Vagina (tissue), 2 donors: Measurements from ENCODE around the gene DGKG. TPM values are rescaled to one million over a fixed set of nuclear protein-coding genes. Genes with fewer than 3 reads are reported as not detected.

Source experiments
- DNase-seq, 2 donors: peaks; one replicate each; pipeline ENCODE4 v3.0.0-alpha.2; 2017; ENCODE audit errors: extremely low spot score in 2 of 2
- H3K27ac ChIP-seq: fragments of 200-600 bp; sonication (generic); one replicate; pipeline ENCODE4 v1.5.1; 2019
- H3K27me3 ChIP-seq: fragments of 200-600 bp; sonication (generic); one replicate; pipeline ENCODE4 v1.5.1; 2019
- H3K36me3 ChIP-seq, 2 donors: fragments of 200-600 bp; sonication (generic); one replicate each; pipeline ENCODE4 v1.5.1; 2017 to 2019
- H3K4me1 ChIP-seq: fragments of 200-600 bp; sonication (generic); one replicate; pipeline ENCODE4 v1.5.1; 2019
- H3K4me3 ChIP-seq, 2 donors: fragments of 200-600 bp; sonication (generic); 1 replicate in 1 of 2; 2 replicates in 1 of 2; pipeline ENCODE4 v1.5.1; 2016 to 2019
- H3K9me3 ChIP-seq: fragments of 200-600 bp; sonication (generic); one replicate; pipeline ENCODE4 v1.5.1; 2019
- POLR2A ChIP-seq, 2 donors: fragments of 450-650 bp; IDR thresholded peaks; one replicate each; pipeline ENCODE4 v1.6.1; 2017; ENCODE audit warnings: antibody characterized with exemption in 2 of 2, mild to moderate bottlenecking in 2 of 2, moderate library complexity in 2 of 2
- POLR2AphosphoS5 ChIP-seq, 2 donors: sonication (generic); formaldehyde crosslinking; IDR thresholded peaks; one replicate each; pipeline ENCODE4 v1.9.0; 2017; ENCODE audit warnings: antibody characterized with exemption in 2 of 2, mild to moderate bottlenecking in 2 of 2, low read depth in 1 of 2; ENCODE audit not compliant: insufficient read depth in 1 of 2
- intact Hi-C: fragments of 100-400 bp; cut with DNase I; formaldehyde crosslinking; loops from one replicate; pipeline ENCODE4 v1.15.1; 2023
- total RNA-seq: library from RNA; depleted of rRNA; stranded (reverse); fragments of >200 nt; gene quantifications from one replicate; pipeline ENCODE4 v1.2.3, GENCODE V29; 2016
- TF ChIP-seq, protein P1 (sequence below), 3 experiments: fragments of 450-650 bp in 2 of 3; fragments of 200-600 bp in 1 of 3; sonication (generic) in 1 of 3; IDR thresholded peaks; one replicate each; pipeline ENCODE4 v1.5.1; 2017 to 2019; ENCODE audit warnings: antibody characterized with exemption in 3 of 3, mild to moderate bottlenecking in 2 of 3, moderate library complexity in 2 of 3

DGKG gene
- total RNA-seq, 1 donor from 2014 or later = 2.5 TPM

GRCh38 chr3:186255703-186256331 is 106.2 kb downstream of the DGKG start:
- Histone ChIP-seq H3K4me3 (no peak overlapping the region), H3K27ac (no peak overlapping the region), H3K4me1 (peaks cover 9% of the 10 kb centered on the region), H3K27me3 (no peaks in the 10 kb centered on the region), H3K9me3 (no peaks in the 10 kb centered on the region), H3K36me3 (no peaks in the 10 kb centered on the region)
- intact Hi-C loops = no loop called here
- no peak for TF ChIP-seq POLR2AphosphoS5 (IDR thresholded peaks at IDR 0.05; ENCODE audit: insufficient read depth in 1 of 2, low read depth in 1 of 2)
- TF ChIP-seq, protein P1, sequence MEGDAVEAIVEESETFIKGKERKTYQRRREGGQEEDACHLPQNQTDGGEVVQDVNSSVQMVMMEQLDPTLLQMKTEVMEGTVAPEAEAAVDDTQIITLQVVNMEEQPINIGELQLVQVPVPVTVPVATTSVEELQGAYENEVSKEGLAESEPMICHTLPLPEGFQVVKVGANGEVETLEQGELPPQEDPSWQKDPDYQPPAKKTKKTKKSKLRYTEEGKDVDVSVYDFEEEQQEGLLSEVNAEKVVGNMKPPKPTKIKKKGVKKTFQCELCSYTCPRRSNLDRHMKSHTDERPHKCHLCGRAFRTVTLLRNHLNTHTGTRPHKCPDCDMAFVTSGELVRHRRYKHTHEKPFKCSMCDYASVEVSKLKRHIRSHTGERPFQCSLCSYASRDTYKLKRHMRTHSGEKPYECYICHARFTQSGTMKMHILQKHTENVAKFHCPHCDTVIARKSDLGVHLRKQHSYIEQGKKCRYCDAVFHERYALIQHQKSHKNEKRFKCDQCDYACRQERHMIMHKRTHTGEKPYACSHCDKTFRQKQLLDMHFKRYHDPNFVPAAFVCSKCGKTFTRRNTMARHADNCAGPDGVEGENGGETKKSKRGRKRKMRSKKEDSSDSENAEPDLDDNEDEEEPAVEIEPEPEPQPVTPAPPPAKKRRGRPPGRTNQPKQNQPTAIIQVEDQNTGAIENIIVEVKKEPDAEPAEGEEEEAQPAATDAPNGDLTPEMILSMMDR (IDR thresholded peaks at IDR 0.05) = no peak
- no peak for TF ChIP-seq POLR2A (IDR thresholded peaks at IDR 0.05)
- no peak for DNase-seq

DNA sequence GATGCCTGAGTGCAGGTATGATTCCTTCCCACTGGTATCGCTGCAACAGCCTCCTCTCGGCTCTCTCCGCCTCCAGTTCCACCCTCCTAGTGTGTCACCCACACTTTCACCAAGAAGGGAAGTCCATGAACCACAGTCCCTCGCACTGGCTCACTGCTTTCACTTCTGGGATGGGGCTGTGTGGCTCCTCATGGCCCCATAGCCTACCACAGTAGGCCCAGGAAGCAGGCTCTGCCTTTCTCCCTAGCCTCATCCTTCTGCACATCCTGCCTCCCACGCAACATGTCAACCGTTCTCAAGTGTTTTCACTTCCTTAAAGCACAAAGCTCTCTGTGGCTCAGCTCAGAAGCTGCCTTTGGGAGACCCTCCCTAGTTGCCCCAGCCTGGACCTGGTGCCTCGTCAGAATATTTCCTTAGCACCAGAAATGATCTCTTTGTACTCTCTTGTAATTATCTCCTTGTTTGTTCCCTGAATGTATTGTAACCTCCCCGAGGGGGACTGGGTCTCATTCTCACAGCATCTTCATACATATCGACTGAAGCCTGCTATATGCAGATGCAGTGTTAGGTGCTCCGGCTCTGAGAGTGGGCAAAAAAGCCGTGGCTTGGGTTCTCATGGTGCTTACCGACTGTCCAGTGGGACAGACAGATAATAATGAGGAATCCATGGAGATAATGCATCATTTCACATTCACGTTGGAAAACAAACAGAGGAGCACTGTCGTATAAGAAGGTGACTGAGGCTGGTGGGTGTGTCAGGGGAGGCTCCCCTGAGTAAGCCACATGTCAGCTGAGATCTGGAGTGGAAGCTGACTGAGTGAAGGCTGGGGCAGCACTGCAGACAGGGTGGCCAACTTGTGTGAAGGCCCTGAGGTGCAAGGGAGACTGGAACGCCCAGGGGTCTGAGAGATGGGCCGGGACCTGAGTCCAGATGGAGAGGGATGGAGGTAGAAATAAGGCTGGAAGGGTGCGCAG is 107.1 kb downstream of the DGKG start:
- Histone ChIP-seq H3K27ac (no peak overlapping the region), H3K4me3 (no peak overlapping the region), H3K9me3 (no peaks in the 10 kb centered on the region), H3K36me3 (no peaks in the 10 kb centered on the region), H3K27me3 (no peaks in the 10 kb centered on the region), H3K4me1 (peaks cover 8% of the 10 kb centered on the region)
- intact Hi-C loops = no loop called here
- no peak for DNase-seq
- TF ChIP-seq POLR2A (IDR thresholded peaks at IDR 0.05) (no peak), POLR2AphosphoS5 (IDR thresholded peaks at IDR 0.05; ENCODE audit: insufficient read depth in 1 of 2, low read depth in 1 of 2) (no peak)
- TF ChIP-seq, protein P1 (IDR thresholded peaks at IDR 0.05) = no peak

GRCh38 chr3:186251948-186252619 is 110.0 kb downstream of the DGKG start:
- H3K36me3 ChIP-seq = no peaks in the 10 kb centered on the region
- DNase-seq = no peak

DNA sequence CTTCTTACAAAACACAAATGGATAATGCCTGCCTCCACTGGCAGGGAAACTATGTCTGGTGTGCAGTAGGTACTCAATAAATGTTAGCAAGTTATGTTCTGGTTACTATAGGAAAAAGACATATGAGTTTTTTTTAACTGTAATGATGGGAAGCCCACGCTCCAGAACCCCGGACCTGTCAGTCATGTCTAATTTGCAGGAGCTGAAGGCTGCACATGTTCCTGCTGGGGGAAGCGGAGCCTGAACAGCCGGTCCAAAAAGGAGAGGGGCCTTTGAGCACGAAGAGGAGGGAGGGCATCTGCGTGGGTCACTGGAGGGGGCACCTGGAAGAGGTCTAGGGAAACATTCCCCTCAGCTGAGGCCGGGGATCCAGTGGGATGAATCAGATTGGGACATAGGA is 113.2 kb downstream of the DGKG start:
- TF ChIP-seq POLR2AphosphoS5 (IDR thresholded peaks at IDR 0.05; ENCODE audit: insufficient read depth in 1 of 2, low read depth in 1 of 2) (no peak), POLR2A (IDR thresholded peaks at IDR 0.05) (no peak)
- TF ChIP-seq, protein P1 (IDR thresholded peaks at IDR 0.05) = no peak
- Histone ChIP-seq H3K9me3 (no peaks in the 10 kb centered on the region), H3K27ac (no peak overlapping the region), H3K36me3 (no peaks in the 10 kb centered on the region), H3K4me1 (no peaks in the 10 kb centered on the region), H3K4me3 (no peak overlapping the region), H3K27me3 (no peaks in the 10 kb centered on the region)
- no peak for DNase-seq
- intact Hi-C loops = no loop called here

More at GRCh38 chr3:186251948-186252619, 110.0 kb downstream of the DGKG start:
- intact Hi-C loops = no loop called here
- Histone ChIP-seq H3K27ac (no peak overlapping the region), H3K4me1 (no peaks in the 10 kb centered on the region), H3K4me3 (no peak overlapping the region), H3K27me3 (no peaks in the 10 kb centered on the region), H3K9me3 (no peaks in the 10 kb centered on the region)
- TF ChIP-seq POLR2A (IDR thresholded peaks at IDR 0.05) (no peak), POLR2AphosphoS5 (IDR thresholded peaks at IDR 0.05; ENCODE audit: insufficient read depth in 1 of 2, low read depth in 1 of 2) (no peak)
- TF ChIP-seq, protein P1 (IDR thresholded peaks at IDR 0.05) = no peak
